ENCODE data around the gene SYNE2.

SYNE2 gene

GRCh38 chr14:63875311-63875710 is 22.5 kb downstream of the SYNE2 start:
- no peak for DNase-seq (ENCODE audit: low spot score)

DNA sequence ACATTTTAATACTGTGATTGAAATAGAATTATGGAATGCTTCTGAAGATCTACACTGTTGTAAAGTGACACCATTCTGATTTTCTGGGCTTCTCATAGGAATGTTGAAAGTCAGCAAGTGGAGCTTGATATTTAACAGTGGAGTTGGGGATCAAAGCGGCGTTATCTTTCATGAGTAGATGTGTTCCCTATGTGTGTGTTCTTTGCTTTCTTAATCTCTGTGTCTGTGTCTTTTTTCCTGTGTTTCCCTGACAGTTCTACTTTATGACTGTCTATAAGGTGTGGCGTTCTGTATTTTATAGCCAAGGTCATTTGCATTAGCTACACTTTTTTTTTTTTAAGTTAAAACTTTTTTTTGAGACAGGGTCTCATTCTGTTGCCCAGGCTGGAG is 24.7 kb downstream of the SYNE2 start:
- no peak for DNase-seq (ENCODE audit: low spot score)

DNA sequence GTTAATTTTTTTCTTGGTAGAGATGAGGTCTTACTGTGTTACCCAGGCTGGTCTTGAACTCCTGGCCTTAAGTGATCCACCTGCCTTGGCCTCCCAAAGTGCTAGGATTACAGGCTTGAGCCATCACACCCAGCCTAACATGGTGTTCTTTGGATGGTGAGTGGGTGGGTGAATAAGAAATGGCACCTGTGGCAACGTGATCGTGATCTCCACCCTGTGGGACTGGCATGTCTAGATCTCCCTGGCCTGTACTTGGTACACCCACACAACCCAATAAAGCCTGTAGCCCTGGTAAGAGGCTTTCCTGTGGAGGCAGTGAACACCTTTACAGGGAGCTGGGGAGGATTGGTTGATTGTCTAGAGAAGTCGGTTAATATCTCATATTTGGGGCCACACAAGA is 25.2 kb downstream of the SYNE2 start:
- no peak for DNase-seq (ENCODE audit: low spot score)

DNA sequence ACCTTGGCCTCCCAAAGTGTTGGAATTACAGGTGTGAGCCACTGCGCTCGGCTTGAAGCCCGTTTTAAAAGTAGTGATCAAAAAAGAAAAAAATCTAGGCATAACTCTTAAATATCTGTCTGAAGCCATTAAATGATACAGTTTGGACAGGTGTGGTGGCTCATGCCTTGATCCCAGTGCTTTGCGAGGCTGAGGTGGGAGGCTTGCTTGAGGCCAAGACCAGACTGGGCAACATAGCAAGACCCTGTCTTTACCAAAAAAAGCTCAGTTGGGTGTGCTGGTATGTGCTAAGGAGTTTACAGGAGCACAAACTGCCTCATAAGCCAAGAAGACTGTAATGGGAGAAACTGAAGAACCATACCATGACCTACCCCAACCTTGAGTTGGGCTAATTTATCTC is 26.0 kb downstream of the SYNE2 start:
- DNase-seq (ENCODE audit: low spot score) = no peak

DNA sequence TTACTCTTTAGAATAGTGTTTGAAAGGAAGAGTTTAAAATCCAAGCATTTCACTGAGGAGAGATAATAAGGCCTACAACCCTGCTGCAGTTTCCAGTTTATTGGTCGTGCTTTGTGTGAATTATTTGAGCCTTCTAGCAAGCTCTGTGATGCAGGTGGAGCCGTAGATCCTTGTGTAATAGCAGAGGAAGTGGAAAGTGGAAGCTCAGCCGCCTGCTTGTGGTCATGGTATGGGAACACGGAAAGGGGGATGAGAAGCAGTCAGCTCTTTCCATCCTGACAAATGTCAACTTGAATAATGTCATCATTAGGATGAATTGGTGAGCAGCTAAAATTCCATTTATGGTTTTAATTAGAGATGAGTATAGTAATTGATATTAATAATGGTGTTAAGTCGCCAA is 29.1 kb downstream of the SYNE2 start:
- DNase-seq (ENCODE audit: low spot score) = no peak

DNA sequence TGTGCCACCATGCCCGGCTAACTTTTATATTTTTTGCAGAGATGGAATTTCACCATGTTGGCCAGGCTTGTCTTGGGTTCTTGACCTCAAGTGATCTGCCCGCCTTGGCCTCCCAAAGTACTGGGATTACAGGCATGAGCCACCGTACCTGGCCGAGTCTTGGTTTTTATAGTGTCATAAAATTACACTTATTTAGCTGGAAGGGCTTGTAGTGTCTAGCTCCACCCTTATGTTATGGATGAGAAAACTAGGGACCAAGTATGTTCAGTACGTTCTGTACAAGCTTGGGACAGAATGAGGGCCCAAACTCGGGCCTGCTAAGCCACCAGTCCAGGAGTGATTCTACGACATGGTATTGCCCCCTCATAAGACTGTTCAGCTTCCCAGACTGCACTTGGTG is 35.1 kb downstream of the SYNE2 start:
- DNase-seq (ENCODE audit: low spot score) = no peak

DNA sequence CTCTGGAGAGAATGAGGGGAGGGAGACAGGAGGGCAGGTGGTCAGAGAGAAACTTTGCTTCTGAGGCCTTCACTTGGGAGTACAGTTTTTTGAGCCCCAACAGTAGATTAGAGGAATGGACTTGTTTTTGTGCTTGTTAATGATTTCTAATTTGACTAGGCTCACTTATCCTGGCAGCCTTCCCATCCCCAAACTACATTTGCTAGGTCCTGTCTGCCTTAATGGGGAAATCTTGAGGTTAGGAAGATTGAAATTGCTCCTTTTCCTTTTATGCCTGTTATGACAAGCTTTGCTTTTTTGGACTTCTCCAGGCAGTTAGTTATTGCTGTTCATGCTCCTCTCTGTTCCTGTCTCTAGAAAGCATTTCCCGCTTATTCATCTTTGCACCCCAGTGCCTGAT is 37.7 kb downstream of the SYNE2 start:
- no peak for DNase-seq (ENCODE audit: low spot score)

- DNase-seq (ENCODE audit: low spot score) = no peak
Measured at GRCh38 chr14:63891148-63891975, 38.6 kb downstream of the SYNE2 start.

DNA sequence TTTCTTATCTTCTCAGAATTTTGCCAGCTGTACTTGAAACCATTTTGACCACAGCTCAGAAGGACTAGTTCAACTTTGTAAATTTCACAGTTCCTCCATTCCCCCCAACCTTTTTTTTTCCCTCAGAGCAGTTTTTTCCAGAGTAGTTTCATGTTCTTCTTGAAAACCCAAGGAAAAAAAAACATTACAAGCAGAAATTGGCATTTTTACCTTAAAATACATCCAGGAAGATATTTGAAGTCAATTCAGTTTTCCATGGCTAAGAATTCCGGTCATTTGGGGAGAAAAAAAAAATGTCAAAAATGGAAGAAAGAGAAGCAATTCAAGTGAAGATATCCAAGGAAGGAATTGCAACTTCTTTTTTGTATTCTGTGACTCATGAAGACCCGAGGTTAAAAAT is 39.5 kb downstream of the SYNE2 start:
- no peak for DNase-seq (ENCODE audit: low spot score)

- no peak for DNase-seq (ENCODE audit: low spot score)
Measured at GRCh38 chr14:63893701-63894458, 41.1 kb downstream of the SYNE2 start.

- no peak for DNase-seq (ENCODE audit: low spot score)
Measured at GRCh38 chr14:63895510-63895909, 42.7 kb downstream of the SYNE2 start.

GRCh38 chr14:63896278-63896720 is 43.5 kb downstream of the SYNE2 start:
- DNase-seq (ENCODE audit: low spot score) = no peak

GRCh38 chr14:63897721-63898163 is 44.9 kb downstream of the SYNE2 start:
- DNase-seq (ENCODE audit: low spot score) = no peak

GRCh38 chr14:63899953-63900352 is 47.1 kb downstream of the SYNE2 start:
- DNase-seq (ENCODE audit: low spot score) = no peak

DNA sequence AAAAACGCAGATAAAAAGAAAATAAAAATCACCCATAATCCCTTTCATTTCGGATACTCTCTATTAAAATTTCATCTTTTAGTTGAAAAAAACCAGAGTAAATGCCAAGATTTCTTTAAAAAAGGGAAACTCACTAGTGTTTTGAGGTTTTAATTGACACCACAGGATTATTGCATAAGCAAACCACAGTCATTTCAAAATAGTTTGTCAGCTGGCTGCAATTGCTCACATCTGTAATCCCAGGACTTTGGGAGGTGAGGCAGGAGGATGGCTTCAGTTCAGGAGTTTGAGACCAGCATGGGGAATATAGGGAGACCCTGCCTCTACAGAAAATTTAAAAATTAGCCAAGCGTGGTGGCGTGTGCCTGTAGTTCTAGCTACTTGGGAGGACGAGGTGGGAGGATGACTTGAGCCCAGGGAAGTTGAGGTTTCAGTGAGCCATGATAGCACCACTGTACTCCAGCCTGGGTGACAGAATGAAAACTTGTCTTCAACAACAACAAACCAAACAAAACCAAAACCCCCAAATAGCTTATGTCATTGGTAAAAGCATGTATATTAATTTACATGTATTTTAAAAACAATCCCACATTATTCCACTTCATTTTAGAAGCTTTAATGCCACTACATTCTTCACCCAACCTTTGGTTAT is 48.8 kb downstream of the SYNE2 start:
- no peak for DNase-seq (ENCODE audit: low spot score)

DNA sequence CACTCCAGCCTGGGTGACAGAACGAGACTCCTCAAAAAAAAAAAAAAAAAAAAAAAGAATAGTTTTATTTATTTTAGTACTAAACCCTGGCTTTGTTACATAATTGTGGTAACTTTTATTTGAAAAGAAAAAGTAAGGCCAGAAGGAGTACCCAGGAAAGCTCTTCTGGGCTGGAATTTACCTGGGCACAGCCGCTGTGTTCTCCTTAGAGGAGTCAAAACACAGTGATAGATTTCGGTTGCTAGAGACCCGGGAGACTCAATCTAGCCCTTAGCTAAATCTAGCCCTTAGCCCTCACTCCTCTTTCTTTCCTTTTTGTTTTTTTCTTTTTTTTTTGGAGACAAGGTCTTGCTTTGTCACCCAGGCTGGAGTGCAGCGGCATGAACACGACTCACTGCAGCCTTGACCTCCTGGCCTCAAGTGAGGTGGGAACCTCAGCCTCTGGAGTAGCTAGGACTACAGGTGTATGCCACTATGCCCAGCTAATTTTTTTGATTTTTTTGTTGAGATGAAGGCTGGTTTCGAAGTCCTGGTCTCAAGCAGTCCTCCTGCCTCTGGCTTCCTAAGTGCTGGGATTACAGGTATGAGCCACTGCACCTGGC is 49.7 kb downstream of the SYNE2 start:
- no peak for DNase-seq (ENCODE audit: low spot score)

- no peak for DNase-seq (ENCODE audit: low spot score)
Measured at GRCh38 chr14:63904724-63905123, 51.9 kb downstream of the SYNE2 start.

DNA sequence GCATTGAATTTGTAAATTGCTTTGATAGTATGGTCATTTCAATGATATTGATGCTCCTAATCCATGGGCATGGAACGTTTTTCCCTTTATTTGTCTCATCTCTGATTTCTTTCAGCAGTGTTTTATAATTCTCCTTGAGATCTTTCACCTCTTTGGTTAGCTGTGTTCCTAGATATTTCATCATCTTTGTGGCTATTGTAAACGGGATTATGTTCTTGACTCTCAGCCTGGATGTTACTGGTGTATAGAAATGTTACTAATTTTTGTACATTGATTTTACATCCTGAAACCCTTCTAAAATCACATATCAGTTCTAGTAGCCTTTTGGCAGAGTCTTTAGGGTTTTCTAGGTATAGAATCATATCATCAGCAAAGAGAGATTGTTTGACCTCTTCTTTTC is 52.6 kb downstream of the SYNE2 start:
- DNase-seq (ENCODE audit: low spot score) = no peak

GRCh38 chr14:63908667-63909264 is 56.0 kb downstream of the SYNE2 start:
- no peak for DNase-seq (ENCODE audit: low spot score)

GRCh38 chr14:63909984-63910383 is 57.2 kb downstream of the SYNE2 start:
- no peak for DNase-seq (ENCODE audit: low spot score)

DNA sequence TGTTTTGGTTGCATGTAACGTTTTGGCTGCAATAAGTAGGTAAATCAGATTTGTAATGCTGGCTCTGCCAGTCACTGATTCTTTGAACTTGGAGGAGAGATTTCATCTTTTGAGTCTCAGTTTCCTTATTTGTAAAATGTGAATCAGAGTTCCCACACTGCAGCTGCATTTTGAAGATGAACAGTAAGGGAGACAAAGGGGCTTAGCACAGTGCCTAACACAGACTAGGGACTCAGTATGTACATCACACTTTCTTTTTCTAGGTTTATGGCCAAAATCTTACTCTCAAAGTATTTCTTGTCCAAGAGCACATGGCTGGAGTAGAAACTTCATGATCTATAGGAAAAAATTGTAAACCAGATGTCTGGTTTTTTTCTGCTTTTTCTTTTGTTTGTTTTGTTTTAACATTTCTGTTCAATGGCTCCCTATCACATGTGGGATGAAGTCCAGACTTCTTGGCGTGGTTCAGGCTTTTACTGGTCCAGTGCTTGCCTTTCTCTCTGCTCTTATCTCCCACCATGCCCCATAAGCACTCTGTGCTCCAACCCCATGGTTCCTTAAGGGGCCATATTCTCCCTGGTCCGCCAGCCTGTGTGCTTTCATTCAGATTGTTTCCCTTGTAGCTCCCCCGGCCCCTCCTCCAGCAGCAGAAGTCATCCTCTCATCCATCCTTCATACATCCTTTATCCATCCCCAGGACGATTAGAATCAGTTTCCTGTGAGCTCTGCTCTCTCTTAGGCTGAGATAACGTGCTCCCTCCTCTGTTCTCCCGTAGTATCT is 58.0 kb downstream of the SYNE2 start:
- no peak for DNase-seq (ENCODE audit: low spot score)

All from HuH-7.5 (cell line).